Adrenal gland (tissue), 19 donors: ENCODE data around the gene HASPIN. TPM values are rescaled to one million over a fixed set of nuclear protein-coding genes. Genes with fewer than 3 reads are reported as not detected.

ENCODE experiments used
- DNase-seq, 7 donors: peaks; one replicate each; pipeline ENCODE4 v3.0.0-alpha.2; 2019 to 2020
- H3K27ac ChIP-seq, 5 donors: fragments of 200-600 bp; sonication (generic) in 4 of 5; 1 replicate in 3 of 5; 2 replicates in 2 of 5; pipeline versions ENCODE4 v1.5.1 to v1.8.0; 2016 to 2020; ENCODE audit warnings: mild to moderate bottlenecking in 1 of 5
- H3K27me3 ChIP-seq: fragments of 200-600 bp; 2 replicates; pipeline ENCODE4 v1.8.0; 2021
- H3K36me3 ChIP-seq, 2 donors: fragments of 200-600 bp; replicated peaks in 1 of 2; 1 replicate in 1 of 2; 2 replicates in 1 of 2; pipeline versions ENCODE4 v1.5.1 to v1.8.0; 2018 to 2022
- H3K4me1 ChIP-seq, 2 donors: fragments of 200-600 bp; replicated peaks in 1 of 2; 1 replicate in 1 of 2; 2 replicates in 1 of 2; pipeline versions ENCODE4 v1.5.1 to v1.8.0; 2018 to 2021
- H3K4me3 ChIP-seq, 4 donors: fragments of 200-600 bp; sonication (generic) in 3 of 4; one replicate each; pipeline ENCODE4 v1.5.1; 2016 to 2018
- H3K9me3 ChIP-seq, 3 donors: fragments of 200-600 bp; sonication (generic) in 1 of 3; replicated peaks in 1 of 3; 1 replicate in 2 of 3; 2 replicates in 1 of 3; pipeline versions ENCODE4 v1.5.1 to v1.8.0; 2016 to 2021
- POLR2A ChIP-seq, 2 donors: fragments of 450-650 bp; IDR thresholded peaks; one replicate each; pipeline ENCODE4 v1.6.1; 2017; ENCODE audit warnings: antibody characterized with exemption in 2 of 2, mild to moderate bottlenecking in 2 of 2, moderate library complexity in 1 of 2
- WGBS, 4 donors: extraction: QIAGEN DNeasy Blood & Tissue Kit in 2 of 4; methylation state at CpG; one replicate each; pipeline versions ENCODE4 v1.1.5 to v1.1.7; 2013 to 2017; 5-methylcytosine and 5-hydroxymethylcytosine counted together
- intact Hi-C, 2 donors: fragments of 100-400 bp; cut with DNase I; formaldehyde crosslinking; loops; one replicate each; pipeline versions ENCODE4 v1.14.1 to v1.15.0; 2022 to 2023
- long read RNA-seq, 10 donors: library from polyadenylated mRNA in 3 of 10; unstranded in 2 of 10; stranded (forward) in 1 of 10; transcript quantifications; one replicate each; pipeline ENCODE4 v2.0.0 and lab custom pipeline, GENCODE V29; 2021 to 2026
- polyA plus RNA-seq, 3 donors: library from polyadenylated mRNA; stranded (reverse); fragments of 200-250 nt in 2 of 3; fragments of 350-450 nt in 1 of 3; fragmentation: Illumina TruSeq in 1 of 3; extraction: RNeasy Lipid Tissue Mini Kit (QIAGEN cat#74804) in 1 of 3; gene quantifications; one replicate each; pipeline ENCODE4 v1.2.3, GENCODE V29; 2013 to 2014
- total RNA-seq, 9 donors: library from RNA; depleted of rRNA in 4 of 9; stranded (reverse); fragments of >200 nt in 4 of 9; fragments of 120-200 nt in 1 of 9; fragmentation: NEBNext Ultra II Directional in 1 of 9; extraction: Animal tissue kit (Norgen Biotek cat#: 25700) in 1 of 9; gene quantifications; one replicate each; pipeline versions ENCODE4 v1.1.0 to v1.2.4, GENCODE V29; 2013 to 2023
- TF ChIP-seq, protein P1 (sequence below), 6 experiments: fragments of 450-650 bp in 4 of 6; fragments of 200-600 bp in 2 of 6; sonication (generic) in 1 of 6; IDR thresholded peaks; 1 replicate in 5 of 6; 2 replicates in 1 of 6; pipeline versions ENCODE4 v1.5.1 to v1.8.0; 2016 to 2021; ENCODE audit warnings: antibody characterized with exemption in 6 of 6, mild to moderate bottlenecking in 2 of 6, moderate library complexity in 1 of 6
- donor health status: healthy with polysubstance abuse.
- donor health status: Bipolar disorder and iron deficiency.
- donor health status: DM: yes; HTN: yes; CAD: no.
- donor health status: DM: no; HTN: no; CAD: no.
- donor health status: DM: no; HTN: no; CAD: no.
- donor health status: DM: yes; HTN: yes; CAD: no.

HASPIN gene
- 1 to 10 TPM in 2 of 9 donors, under 1 TPM in 7; 0.14 to 1.4 (median 0.48) TPM for total RNA-seq
- polyA plus RNA-seq, result under 1 TPM; 0.07 to 0.48 (median 0.08) TPM
- long read RNA-seq, donor 1, result 0 reads
- long read RNA-seq, donor 2, partial matches to known transcripts, result 0 of 1 reads
- long read RNA-seq, donor 2, other reads (novel, unspliced or antisense), result 0 of 1 reads
- long read RNA-seq, donor 3, result 0 reads
- long read RNA-seq, donor 4, result 0 reads
- long read RNA-seq, donor 5, result 0 reads
- long read RNA-seq, donor 6, result 0 reads
- long read RNA-seq, donor 7, result 0 reads
- long read RNA-seq, donor 8, partial matches to known transcripts, result 0 of 4 reads
- long read RNA-seq, donor 8, other reads (novel, unspliced or antisense), result 0 of 4 reads
- long read RNA-seq, donor 9, result 0 reads
- long read RNA-seq, donor 10, result 0 reads

- Histone ChIP-seq H3K27me3 (no peaks in the 10 kb centered on the region), H3K36me3 (no peaks in the 10 kb centered on the region), H3K4me1 (peaks cover 27 to 40% of the 10 kb centered on the region in 2 donors), H3K4me3 (peak within 1 kb of the TSS; percentile 37 to 89 (median 60)), H3K9me3 (no peaks in the 10 kb centered on the region), H3K27ac (peak within 1 kb of the TSS; percentile 74 to 95 (median 82))
- TF ChIP-seq, protein P1, sequence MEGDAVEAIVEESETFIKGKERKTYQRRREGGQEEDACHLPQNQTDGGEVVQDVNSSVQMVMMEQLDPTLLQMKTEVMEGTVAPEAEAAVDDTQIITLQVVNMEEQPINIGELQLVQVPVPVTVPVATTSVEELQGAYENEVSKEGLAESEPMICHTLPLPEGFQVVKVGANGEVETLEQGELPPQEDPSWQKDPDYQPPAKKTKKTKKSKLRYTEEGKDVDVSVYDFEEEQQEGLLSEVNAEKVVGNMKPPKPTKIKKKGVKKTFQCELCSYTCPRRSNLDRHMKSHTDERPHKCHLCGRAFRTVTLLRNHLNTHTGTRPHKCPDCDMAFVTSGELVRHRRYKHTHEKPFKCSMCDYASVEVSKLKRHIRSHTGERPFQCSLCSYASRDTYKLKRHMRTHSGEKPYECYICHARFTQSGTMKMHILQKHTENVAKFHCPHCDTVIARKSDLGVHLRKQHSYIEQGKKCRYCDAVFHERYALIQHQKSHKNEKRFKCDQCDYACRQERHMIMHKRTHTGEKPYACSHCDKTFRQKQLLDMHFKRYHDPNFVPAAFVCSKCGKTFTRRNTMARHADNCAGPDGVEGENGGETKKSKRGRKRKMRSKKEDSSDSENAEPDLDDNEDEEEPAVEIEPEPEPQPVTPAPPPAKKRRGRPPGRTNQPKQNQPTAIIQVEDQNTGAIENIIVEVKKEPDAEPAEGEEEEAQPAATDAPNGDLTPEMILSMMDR (IDR thresholded peaks at IDR 0.05), result peak in 5 of 6 experiments; percentile 29 to 62 (median 49)
- peak in 1 of 2 donors; percentile 69 for TF ChIP-seq POLR2A (IDR thresholded peaks at IDR 0.05)
- intact Hi-C loops, result no loop called here
- 0 to 3% (median 0%) methylated on average over 5 to 98 of the region's 98 CpGs for WGBS, 4 donors
- peak; percentile 87 to 95 (median 91) for DNase-seq
These were observed at the start of gene HASPIN for GRCh38 chr17:3723556-3724377. Gene HASPIN, plus strand, starts transcription at chr17:3723903. Its CDS starts 33 bp downstream, at chr17:3723936.

- DNase-seq, result no peak
- no peaks in the 10 kb centered on the region for H3K36me3 ChIP-seq
- H3K27ac ChIP-seq, result no peak overlapping the region
- peaks cover 4 to 7% of the 10 kb centered on the region in 2 donors for H3K4me1 ChIP-seq
- H3K4me3 ChIP-seq, result no peak overlapping the region
- no peaks in the 10 kb centered on the region for H3K27me3 ChIP-seq
- TF ChIP-seq POLR2A (IDR thresholded peaks at IDR 0.05), result no peak
- TF ChIP-seq, protein P1 (IDR thresholded peaks at IDR 0.05), result no peak
- intact Hi-C loops, result no loop called here
- 77 to 82% (median 79%) methylated on average over 5 to 11 of the region's 11 CpGs for WGBS, 4 donors
- H3K9me3 ChIP-seq, result no peaks in the 10 kb centered on the region
These were observed 47.8 kb upstream of the HASPIN start for GRCh38 chr17:3675886-3676285.

GRCh38 chr17:3678095-3678820 is 45.4 kb upstream of the HASPIN start:
- Histone ChIP-seq H3K27me3 (peaks cover 2% of the 10 kb centered on the region), H3K9me3 (no peaks in the 10 kb centered on the region), H3K36me3 (no peaks in the 10 kb centered on the region), H3K27ac (peak overlapping the region in 1 of 5 donors; percentile 45), H3K4me1 (peaks cover 4 to 7% of the 10 kb centered on the region in 2 donors), H3K4me3 (no peak overlapping the region)
- 36 to 55% (median 53%) methylated on average over 4 to 16 of the region's 16 CpGs for WGBS, 4 donors
- intact Hi-C loops, result no loop called here
- DNase-seq, result peak in 6 of 7 donors; percentile 71 to 77 (median 75)
- no peak for TF ChIP-seq POLR2A (IDR thresholded peaks at IDR 0.05)
- TF ChIP-seq, protein P1 (IDR thresholded peaks at IDR 0.05), result no peak
